Measurements from ENCODE around the gene SLC15A2.
"Not testable (repeated sequence)": the region's sequence is repeated elsewhere in the genome, so short reads cannot be mapped to it uniquely, and the experiment has no call there.

The SLC15A2 gene

GRCh38 chr3:121926380-121926779 is 32.2 kb downstream of the SLC15A2 start:
- H3K9me3 ChIP-seq (ENCODE audit: low read length) = no peaks in the 10 kb centered on the region
- no peak overlapping the region for H2AFZ ChIP-seq (ENCODE audit: low read length)
- no peak overlapping the region for H3K9ac ChIP-seq (ENCODE audit: low read length)
- no peak overlapping the region for H3K4me2 ChIP-seq (ENCODE audit: low read length)
- TF ChIP-seq CTCF (IDR thresholded peaks at IDR 0.05; ENCODE audit: low read length) (no peak), EZH2 (IDR thresholded peaks at IDR 0.05; ENCODE audit: borderline replicate concordance, low read length) (no peak)
- H3K27me3 ChIP-seq (ENCODE audit: insufficient read depth, low read length) = no peaks in the 10 kb centered on the region
- H3K4me3 ChIP-seq (ENCODE audit: low read depth, low read length, poor library complexity, severe bottlenecking) = no peak overlapping the region
- peaks cover 48% of the 10 kb centered on the region for H3K36me3 ChIP-seq (ENCODE audit: insufficient read depth, low read length)
- no peaks in the 10 kb centered on the region for H3K79me2 ChIP-seq (ENCODE audit: insufficient read depth, low read length)
- no peak overlapping the region for H3K27ac ChIP-seq (ENCODE audit: low read depth, low read length, poor library complexity, severe bottlenecking)
- H3K4me1 ChIP-seq (ENCODE audit: insufficient read depth, low read length, severe bottlenecking) = no peaks in the 10 kb centered on the region
- H4K20me1 ChIP-seq (ENCODE audit: insufficient read depth, low read length) = no peaks in the 10 kb centered on the region
- no peaks in the 10 kb centered on the region for H3F3A ChIP-seq (ENCODE audit: insufficient read depth, low read length)
- no peaks in the 10 kb centered on the region for H3K9me2 ChIP-seq (ENCODE audit: low read depth, low read length)

DNA sequence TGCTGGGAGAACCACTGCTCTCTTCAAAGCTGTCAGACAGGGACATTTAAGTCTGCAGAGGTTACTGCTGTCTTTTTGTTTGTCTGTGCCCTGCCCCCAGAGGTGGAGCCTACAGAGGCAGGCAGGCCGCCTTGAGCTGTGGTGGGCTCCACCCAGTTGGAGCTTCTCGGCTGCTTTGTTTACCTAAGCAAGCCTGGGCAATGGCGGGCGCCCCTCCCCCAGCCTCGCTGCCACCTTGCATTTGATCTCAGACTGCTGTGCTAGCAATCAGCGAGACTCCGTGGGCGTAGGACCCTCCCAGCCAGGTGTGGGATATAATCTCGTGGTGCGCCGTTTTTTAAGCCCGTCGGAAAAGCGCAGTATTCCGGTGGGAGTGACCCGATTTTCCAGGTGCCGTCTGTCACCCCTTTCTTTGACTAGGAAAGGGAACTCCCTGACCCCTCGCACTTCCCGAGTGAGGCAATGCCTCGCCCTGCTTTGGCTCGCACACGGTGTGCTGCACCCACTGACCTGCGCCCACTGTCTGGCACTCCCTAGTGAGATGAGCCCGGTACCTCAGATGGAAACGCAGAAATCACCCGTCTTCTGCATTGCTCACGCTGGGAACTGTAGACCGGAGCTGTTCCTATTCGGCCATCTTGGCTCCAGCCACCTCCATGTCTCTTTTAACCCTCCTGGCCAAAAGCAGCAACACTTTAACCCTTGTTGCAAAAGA is 44.1 kb downstream of the SLC15A2 start:
- not testable (repeated sequence) for H3F3A ChIP-seq (ENCODE audit: insufficient read depth, low read length); H3K79me2 ChIP-seq (ENCODE audit: insufficient read depth, low read length); H3K27me3 ChIP-seq (ENCODE audit: insufficient read depth, low read length); H3K9me2 ChIP-seq (ENCODE audit: low read depth, low read length); H3K9me3 ChIP-seq (ENCODE audit: low read length); H3K27ac ChIP-seq (ENCODE audit: low read depth, low read length, poor library complexity, severe bottlenecking); H3K9ac ChIP-seq (ENCODE audit: low read length); H4K20me1 ChIP-seq (ENCODE audit: insufficient read depth, low read length); H3K4me1 ChIP-seq (ENCODE audit: insufficient read depth, low read length, severe bottlenecking); H2AFZ ChIP-seq (ENCODE audit: low read length); H3K4me2 ChIP-seq (ENCODE audit: low read length); H3K4me3 ChIP-seq (ENCODE audit: low read depth, low read length, poor library complexity, severe bottlenecking)
- peaks cover 28% of the 10 kb centered on the region for H3K36me3 ChIP-seq (ENCODE audit: insufficient read depth, low read length)

GRCh38 chr3:121941592-121941991 is 47.4 kb downstream of the SLC15A2 start:
- no peaks in the 10 kb centered on the region for H3K9me2 ChIP-seq (ENCODE audit: low read depth, low read length)
- H3K27me3 ChIP-seq (ENCODE audit: insufficient read depth, low read length) = no peaks in the 10 kb centered on the region
- no peaks in the 10 kb centered on the region for H3K9me3 ChIP-seq (ENCODE audit: low read length)
- H2AFZ ChIP-seq (ENCODE audit: low read length) = no peak overlapping the region
- no peaks in the 10 kb centered on the region for H3K4me1 ChIP-seq (ENCODE audit: insufficient read depth, low read length, severe bottlenecking)
- H3K27ac ChIP-seq (ENCODE audit: low read depth, low read length, poor library complexity, severe bottlenecking) = no peak overlapping the region
- H3F3A ChIP-seq (ENCODE audit: insufficient read depth, low read length) = no peaks in the 10 kb centered on the region
- H3K4me3 ChIP-seq (ENCODE audit: low read depth, low read length, poor library complexity, severe bottlenecking) = no peak overlapping the region
- H3K79me2 ChIP-seq (ENCODE audit: insufficient read depth, low read length) = no peaks in the 10 kb centered on the region
- no peak overlapping the region for H3K9ac ChIP-seq (ENCODE audit: low read length)
- H3K36me3 ChIP-seq (ENCODE audit: insufficient read depth, low read length) = peaks cover 33% of the 10 kb centered on the region
- TF ChIP-seq EZH2 (IDR thresholded peaks at IDR 0.05; ENCODE audit: borderline replicate concordance, low read length) = no peak
- no peak for TF ChIP-seq CTCF (IDR thresholded peaks at IDR 0.05; ENCODE audit: low read length)
- H4K20me1 ChIP-seq (ENCODE audit: insufficient read depth, low read length) = no peaks in the 10 kb centered on the region
- H3K4me2 ChIP-seq (ENCODE audit: low read length) = no peak overlapping the region

Measured in OCI-LY1 (cell line).